ENCODE measurements around the gene INPPL1.

GRCh38 chr11:72241291-72241781, 16.8 kb downstream of the INPPL1 start:
- TF ChIP-seq, protein P1, sequence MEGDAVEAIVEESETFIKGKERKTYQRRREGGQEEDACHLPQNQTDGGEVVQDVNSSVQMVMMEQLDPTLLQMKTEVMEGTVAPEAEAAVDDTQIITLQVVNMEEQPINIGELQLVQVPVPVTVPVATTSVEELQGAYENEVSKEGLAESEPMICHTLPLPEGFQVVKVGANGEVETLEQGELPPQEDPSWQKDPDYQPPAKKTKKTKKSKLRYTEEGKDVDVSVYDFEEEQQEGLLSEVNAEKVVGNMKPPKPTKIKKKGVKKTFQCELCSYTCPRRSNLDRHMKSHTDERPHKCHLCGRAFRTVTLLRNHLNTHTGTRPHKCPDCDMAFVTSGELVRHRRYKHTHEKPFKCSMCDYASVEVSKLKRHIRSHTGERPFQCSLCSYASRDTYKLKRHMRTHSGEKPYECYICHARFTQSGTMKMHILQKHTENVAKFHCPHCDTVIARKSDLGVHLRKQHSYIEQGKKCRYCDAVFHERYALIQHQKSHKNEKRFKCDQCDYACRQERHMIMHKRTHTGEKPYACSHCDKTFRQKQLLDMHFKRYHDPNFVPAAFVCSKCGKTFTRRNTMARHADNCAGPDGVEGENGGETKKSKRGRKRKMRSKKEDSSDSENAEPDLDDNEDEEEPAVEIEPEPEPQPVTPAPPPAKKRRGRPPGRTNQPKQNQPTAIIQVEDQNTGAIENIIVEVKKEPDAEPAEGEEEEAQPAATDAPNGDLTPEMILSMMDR (IDR thresholded peaks at IDR 0.05): no peak
- TF ChIP-seq POLR2AphosphoS5 (IDR thresholded peaks at IDR 0.05): no peak
- TF ChIP-seq EP300 (IDR thresholded peaks at IDR 0.05): no peak
- TF ChIP-seq POLR2A (IDR thresholded peaks at IDR 0.05): no peak
